ENCODE data around the gene SEC24A.

DNA sequence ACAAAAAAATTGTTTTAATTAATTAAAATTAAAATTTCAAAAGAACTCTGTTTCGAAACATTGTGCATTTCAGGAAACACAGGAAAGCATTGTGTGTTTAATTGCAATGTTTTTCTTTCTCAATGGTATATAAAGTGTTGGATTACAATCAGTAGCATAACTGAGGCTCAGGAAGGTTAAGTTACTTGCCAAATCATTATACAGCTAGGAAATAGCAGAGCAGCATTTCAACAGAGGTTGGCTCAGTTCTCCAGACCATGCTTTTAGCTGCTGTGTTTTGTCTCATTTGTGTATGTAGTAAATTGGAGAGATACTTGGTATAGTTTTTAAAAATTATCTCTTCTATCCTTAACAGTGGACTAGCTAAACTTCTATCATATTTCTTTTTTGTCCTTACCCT is 59.7 kb downstream of the SEC24A start:
- no peak for TF ChIP-seq CTCF (conservative IDR thresholded peaks at IDR 0.05 in 1 of 2, IDR thresholded peaks at IDR 0.05 in 1 of 2; ENCODE audit: extremely low read depth in 1 of 2, insufficient read depth in 1 of 2, low read depth in 1 of 2, low read length in 2 of 2)
- no peak for TF ChIP-seq EZH2 (IDR thresholded peaks at IDR 0.05; ENCODE audit: borderline replicate concordance, low read length)
